ENCODE measurements around the gene NKIRAS1.

Gene NKIRAS1

DNA sequence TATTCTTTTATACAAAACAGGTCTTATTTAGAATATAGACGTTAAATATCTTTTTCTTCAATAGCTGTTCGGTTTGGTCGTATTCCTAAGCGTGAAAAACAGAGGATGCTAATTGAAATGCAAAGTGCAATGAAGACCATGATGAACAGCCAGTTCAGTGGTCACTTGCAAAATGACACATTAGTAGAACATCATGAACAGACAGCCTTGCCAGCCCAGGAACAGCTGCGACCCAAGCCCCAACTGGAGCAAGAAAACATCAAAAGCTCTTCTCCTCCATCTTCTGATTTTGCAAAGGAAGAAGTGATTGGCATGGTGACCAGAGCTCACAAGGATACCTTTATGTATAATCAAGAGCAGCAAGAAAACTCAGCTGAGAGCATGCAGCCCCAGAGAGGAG, 45.1 kb upstream of the NKIRAS1 start:
- Histone ChIP-seq H3K36me3 (ENCODE audit: insufficient read depth, low read length) (peaks cover 22% of the 10 kb centered on the region; the same call in 1 of the 2 replicates), H4K20me1 (ENCODE audit: insufficient read depth, low read length) (peaks cover 4% of the 10 kb centered on the region; the same call in 1 of the 2 replicates), H3K4me2 (ENCODE audit: insufficient read depth, low read length) (no peak overlapping the region), H3K4me3 (ENCODE audit: low read depth in 1 of 2, low read length in 2 of 2) (no peak overlapping the region), H3K4me1 (ENCODE audit: insufficient read depth, low read length) (no peaks in the 10 kb centered on the region), H2AFZ (ENCODE audit: low read depth, low read length) (no peak overlapping the region), H3K27me3 (ENCODE audit: insufficient read depth, low read length, poor library complexity) (no peaks in the 10 kb centered on the region), H3K9ac (ENCODE audit: low read depth, low read length) (no peak overlapping the region), H3K27ac (ENCODE audit: low read length) (no peak overlapping the region), H3K79me2 (ENCODE audit: insufficient read depth, low read length) (no peaks in the 10 kb centered on the region), H3K9me3 (ENCODE audit: insufficient read depth, low read length, severe bottlenecking) (no peaks in the 10 kb centered on the region)
- DNase-seq (no peak), ATAC-seq (ENCODE audit: insufficient read depth, low read depth) (no peak)
- TF ChIP-seq, protein P1, sequence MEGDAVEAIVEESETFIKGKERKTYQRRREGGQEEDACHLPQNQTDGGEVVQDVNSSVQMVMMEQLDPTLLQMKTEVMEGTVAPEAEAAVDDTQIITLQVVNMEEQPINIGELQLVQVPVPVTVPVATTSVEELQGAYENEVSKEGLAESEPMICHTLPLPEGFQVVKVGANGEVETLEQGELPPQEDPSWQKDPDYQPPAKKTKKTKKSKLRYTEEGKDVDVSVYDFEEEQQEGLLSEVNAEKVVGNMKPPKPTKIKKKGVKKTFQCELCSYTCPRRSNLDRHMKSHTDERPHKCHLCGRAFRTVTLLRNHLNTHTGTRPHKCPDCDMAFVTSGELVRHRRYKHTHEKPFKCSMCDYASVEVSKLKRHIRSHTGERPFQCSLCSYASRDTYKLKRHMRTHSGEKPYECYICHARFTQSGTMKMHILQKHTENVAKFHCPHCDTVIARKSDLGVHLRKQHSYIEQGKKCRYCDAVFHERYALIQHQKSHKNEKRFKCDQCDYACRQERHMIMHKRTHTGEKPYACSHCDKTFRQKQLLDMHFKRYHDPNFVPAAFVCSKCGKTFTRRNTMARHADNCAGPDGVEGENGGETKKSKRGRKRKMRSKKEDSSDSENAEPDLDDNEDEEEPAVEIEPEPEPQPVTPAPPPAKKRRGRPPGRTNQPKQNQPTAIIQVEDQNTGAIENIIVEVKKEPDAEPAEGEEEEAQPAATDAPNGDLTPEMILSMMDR (IDR thresholded peaks at IDR 0.05; ENCODE audit: borderline replicate concordance, extremely low read depth, low read length, poor library complexity, severe bottlenecking): no peak
- no peak for TF ChIP-seq EZH2 (IDR thresholded peaks at IDR 0.05; ENCODE audit: borderline replicate concordance, low read depth, low read length, severe bottlenecking)

DNA sequence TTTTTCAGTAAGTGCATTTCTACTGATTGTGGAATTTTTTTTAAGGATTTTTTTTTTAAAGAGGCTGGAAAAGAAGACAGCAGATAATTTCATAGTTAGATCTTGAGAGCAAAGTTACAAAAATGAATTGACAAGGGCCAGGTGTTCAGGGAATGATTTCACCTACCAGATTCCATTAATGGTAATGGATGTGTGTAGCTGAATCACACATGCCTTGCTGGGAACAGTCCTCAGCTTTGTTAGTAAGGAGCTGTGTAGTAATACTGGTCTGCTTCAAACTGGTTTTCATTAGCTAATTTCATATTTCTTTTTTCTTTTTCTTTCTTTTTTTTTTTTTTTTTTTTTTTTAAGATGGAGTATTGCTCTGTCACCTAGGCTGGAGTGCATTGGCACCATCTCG, 44.3 kb upstream of the NKIRAS1 start:
- H4K20me1 ChIP-seq (ENCODE audit: insufficient read depth, low read length): peaks cover 4% of the 10 kb centered on the region; the same call in 1 of the 2 replicates
- H3K36me3 ChIP-seq (ENCODE audit: insufficient read depth, low read length): peaks cover 18% of the 10 kb centered on the region; the same call in 1 of the 2 replicates
- ATAC-seq (ENCODE audit: insufficient read depth, low read depth): no peak

GRCh38 chr3:23960649-23961048, 43.9 kb upstream of the NKIRAS1 start:
- no peaks in the 10 kb centered on the region for H3K9me3 ChIP-seq (ENCODE audit: insufficient read depth, low read length, severe bottlenecking)
- peaks cover 4% of the 10 kb centered on the region; the same call in 1 of the 2 replicates for H4K20me1 ChIP-seq (ENCODE audit: insufficient read depth, low read length)
- H3K9ac ChIP-seq (ENCODE audit: low read depth, low read length): no peak overlapping the region
- H3K27me3 ChIP-seq (ENCODE audit: insufficient read depth, low read length, poor library complexity): no peaks in the 10 kb centered on the region
- H3K4me3 ChIP-seq (ENCODE audit: low read depth in 1 of 2, low read length in 2 of 2): no peak overlapping the region
- H3K36me3 ChIP-seq (ENCODE audit: insufficient read depth, low read length): peaks cover 14% of the 10 kb centered on the region; the same call in 1 of the 2 replicates
- H3K79me2 ChIP-seq (ENCODE audit: insufficient read depth, low read length): no peaks in the 10 kb centered on the region
- H2AFZ ChIP-seq (ENCODE audit: low read depth, low read length): no peak overlapping the region
- ATAC-seq (ENCODE audit: insufficient read depth, low read depth) (no peak), DNase-seq (no peak)
- TF ChIP-seq EZH2 (IDR thresholded peaks at IDR 0.05; ENCODE audit: borderline replicate concordance, low read depth, low read length, severe bottlenecking): no peak
- TF ChIP-seq, protein P1 (IDR thresholded peaks at IDR 0.05; ENCODE audit: borderline replicate concordance, extremely low read depth, low read length, poor library complexity, severe bottlenecking): no peak
- H3K4me1 ChIP-seq (ENCODE audit: insufficient read depth, low read length): no peaks in the 10 kb centered on the region
- no peak overlapping the region for H3K4me2 ChIP-seq (ENCODE audit: insufficient read depth, low read length)
- H3K27ac ChIP-seq (ENCODE audit: low read length): no peak overlapping the region

More for the DNA sequence above, 44.3 kb upstream of the NKIRAS1 start:
- no peak overlapping the region for H3K27ac ChIP-seq (ENCODE audit: low read length)
- TF ChIP-seq, protein P1 (IDR thresholded peaks at IDR 0.05; ENCODE audit: borderline replicate concordance, extremely low read depth, low read length, poor library complexity, severe bottlenecking): no peak
- TF ChIP-seq EZH2 (IDR thresholded peaks at IDR 0.05; ENCODE audit: borderline replicate concordance, low read depth, low read length, severe bottlenecking): no peak
- H3K27me3 ChIP-seq (ENCODE audit: insufficient read depth, low read length, poor library complexity): no peaks in the 10 kb centered on the region
- H3K4me1 ChIP-seq (ENCODE audit: insufficient read depth, low read length): no peaks in the 10 kb centered on the region
- no peak overlapping the region for H2AFZ ChIP-seq (ENCODE audit: low read depth, low read length)
- H3K4me2 ChIP-seq (ENCODE audit: insufficient read depth, low read length): no peak overlapping the region
- H3K4me3 ChIP-seq (ENCODE audit: low read depth in 1 of 2, low read length in 2 of 2): no peak overlapping the region
- no peaks in the 10 kb centered on the region for H3K9me3 ChIP-seq (ENCODE audit: insufficient read depth, low read length, severe bottlenecking)
- no peak overlapping the region for H3K9ac ChIP-seq (ENCODE audit: low read depth, low read length)
- no peak for DNase-seq
- H3K79me2 ChIP-seq (ENCODE audit: insufficient read depth, low read length): no peaks in the 10 kb centered on the region
